IMR-90 (cell line): ENCODE results near the gene EFCAB8. TPM values are rescaled to one million over a fixed set of nuclear protein-coding genes. Genes with fewer than 3 reads are reported as not detected.

Experiments used
- ATAC-seq: fragments of 200-7000 bp; cut with Tn5 transposase; 2 replicates; pipeline ENCODE4 v1.9.1; 2020; ENCODE audit warnings: low read depth, mild to moderate bottlenecking, moderate library complexity
- BruUV-seq: library from RNA; stranded (reverse); fragments of 400-500 nt; replicated peaks from 2 replicates; lab custom pipeline; 2021; lab: Mats Ljungman, UMichigan
- CTCF ChIA-PET: fragments of 300-600 bp; formaldehyde crosslinking; extraction: SDS; loops from one replicate; lab custom pipeline; 2021; ENCODE audit warnings: antibody characterized with exemption; lab: Yijun Ruan, JAX
- POLR2A ChIA-PET: fragments of 300-600 bp; sonication (Branson Sonifier 250); formaldehyde crosslinking; loops from one replicate; lab custom pipeline; 2022; ENCODE audit warnings: antibody characterized with exemption; ENCODE audit not compliant: unreplicated experiment; lab: Charles Lee
- DNase-seq: peaks from one replicate; pipeline ENCODE4 v3.0.0; 2013
- H2AFZ ChIP-seq: replicated peaks from 2 replicates; pipeline ENCODE3; 2013; ENCODE audit warnings: low read length, mild to moderate bottlenecking; ENCODE audit not compliant: poor library complexity
- H2AK5ac ChIP-seq: 2 replicates; pipeline ENCODE4 v1.6.1; 2013; ENCODE audit warnings: low read depth, low read length, inconsistent platforms
- H2AK9ac ChIP-seq: replicated peaks from 2 replicates; pipeline ENCODE3; 2013; ENCODE audit warnings: mild to moderate bottlenecking, low read depth, low read length, moderate library complexity; ENCODE audit not compliant: poor library complexity
- H2BK120ac ChIP-seq: 2 replicates; pipeline ENCODE4 v1.6.1; 2013; ENCODE audit warnings: low read depth, low read length, inconsistent platforms
- H2BK15ac ChIP-seq: 3 replicates; pipeline ENCODE4 v1.6.1; 2013; ENCODE audit warnings: low read depth, low read length, inconsistent platforms
- H2BK20ac ChIP-seq: 2 replicates; pipeline ENCODE4 v1.6.1; 2013; ENCODE audit warnings: low read depth, mild to moderate bottlenecking, inconsistent platforms, low read length, moderate library complexity
- H2BK5ac ChIP-seq: 2 replicates; pipeline ENCODE4 v1.6.1; 2013; ENCODE audit warnings: mild to moderate bottlenecking, low read depth, low read length, inconsistent platforms; ENCODE audit not compliant: poor library complexity, severe bottlenecking
- H3K14ac ChIP-seq: replicated peaks from 2 replicates; pipeline ENCODE4 v1.6.1; 2013; ENCODE audit warnings: low read depth, low read length, inconsistent platforms
- H3K18ac ChIP-seq: 2 replicates; pipeline ENCODE4 v1.6.1; 2013; ENCODE audit warnings: low read depth, low read length, control low read depth
- H3K23ac ChIP-seq: 2 replicates; pipeline ENCODE4 v1.6.1; 2013; ENCODE audit warnings: low read depth, low read length, inconsistent platforms
- H3K27ac ChIP-seq: 2 replicates; pipeline ENCODE4 v1.5.1; 2013; ENCODE audit warnings: mild to moderate bottlenecking, control low read depth, low read length; ENCODE audit not compliant: insufficient read depth
- H3K27me3 ChIP-seq: 2 replicates; pipeline ENCODE4 v1.6.1; 2013; ENCODE audit warnings: low read length; ENCODE audit not compliant: control insufficient read depth, insufficient read depth
- H3K36me3 ChIP-seq: 2 replicates; pipeline ENCODE4 v1.6.1; 2013; ENCODE audit warnings: low read length, mixed read lengths; ENCODE audit not compliant: control insufficient read depth, insufficient read depth
- H3K4ac ChIP-seq: 2 replicates; pipeline ENCODE4 v1.6.1; 2013; ENCODE audit warnings: low read depth, low read length, inconsistent platforms
- H3K4me1 ChIP-seq: 2 replicates; pipeline ENCODE4 v1.6.1; 2013; ENCODE audit warnings: low read length, mixed read lengths; ENCODE audit not compliant: control insufficient read depth, insufficient read depth
- H3K4me2 ChIP-seq: 2 replicates; pipeline ENCODE4 v1.6.1; 2013; ENCODE audit warnings: low read depth, mild to moderate bottlenecking, control low read depth, low read length, moderate library complexity
- H3K4me3 ChIP-seq: 2 replicates; pipeline ENCODE4 v1.5.1; 2013; ENCODE audit warnings: low read depth, mild to moderate bottlenecking, control low read depth, low read length, moderate library complexity; ENCODE audit not compliant: insufficient read depth
- H3K56ac ChIP-seq: 2 replicates; pipeline ENCODE4 v1.6.1; 2013; ENCODE audit warnings: low read length, inconsistent platforms; ENCODE audit not compliant: insufficient read depth; ENCODE audit errors: extremely low read depth
- H3K79me1 ChIP-seq, 2 experiments: 2 replicates each; pipeline ENCODE4 v1.6.1; 2013; ENCODE audit warnings: low read length in 2 of 2, inconsistent platforms in 1 of 2, low read depth in 1 of 2
- H3K9ac ChIP-seq: 2 replicates; pipeline ENCODE4 v1.6.1; 2013; ENCODE audit warnings: low read depth, low read length, control low read depth
- H3K9me1 ChIP-seq: 2 replicates; pipeline ENCODE4 v1.6.1; 2013; ENCODE audit warnings: low read length, inconsistent platforms; ENCODE audit not compliant: insufficient read depth
- H3K9me3 ChIP-seq: 2 replicates; pipeline ENCODE4 v1.6.1; 2013; ENCODE audit warnings: low read length; ENCODE audit not compliant: control insufficient read depth, insufficient read depth
- H4K20me1 ChIP-seq: 2 replicates; pipeline ENCODE4 v1.6.1; 2013; ENCODE audit warnings: low read length, inconsistent platforms; ENCODE audit not compliant: insufficient read depth
- H4K5ac ChIP-seq: 2 replicates; pipeline ENCODE4 v1.6.1; 2013; ENCODE audit warnings: mild to moderate bottlenecking, low read depth, low read length, control low read depth
- H4K8ac ChIP-seq, 2 experiments: 2 replicates each; pipeline ENCODE4 v1.6.1; 2013; ENCODE audit warnings: low read depth in 2 of 2, low read length in 2 of 2, control low read depth in 1 of 2, inconsistent platforms in 1 of 2
- H4K91ac ChIP-seq: 2 replicates; pipeline ENCODE4 v1.6.1; 2013; ENCODE audit warnings: low read depth, low read length, inconsistent platforms; ENCODE audit not compliant: insufficient read depth
- BHLHE40 ChIP-seq: fragments of 150-350 bp; IDR thresholded peaks from 2 replicates; pipeline ENCODE4 v1.6.1; 2016; ENCODE audit warnings: mild to moderate bottlenecking, low read depth, low read length
- CEBPB ChIP-seq: IDR thresholded peaks from 2 replicates; pipeline ENCODE4 v1.6.1; 2012; ENCODE audit warnings: low read depth, low read length, improper control_type of control experiment
- CHD1 ChIP-seq: IDR thresholded peaks from 2 replicates; pipeline ENCODE4 v1.6.1; 2012; ENCODE audit warnings: low read depth, low read length, improper control_type of control experiment
- FOS ChIP-seq: fragments of 150-350 bp; IDR thresholded peaks from 2 replicates; pipeline ENCODE4 v1.6.1; 2016; ENCODE audit warnings: low read depth, low read length
- MAFK ChIP-seq: IDR thresholded peaks from 2 replicates; pipeline ENCODE4 v1.6.1; 2012; ENCODE audit warnings: low read depth, low read length, improper control_type of control experiment
- MAZ ChIP-seq: IDR thresholded peaks from 2 replicates; pipeline ENCODE4 v1.6.1; 2012; ENCODE audit warnings: low read depth, mild to moderate bottlenecking, low read length, improper control_type of control experiment, moderate library complexity, borderline replicate concordance
- MXI1 ChIP-seq: IDR thresholded peaks from 2 replicates; pipeline ENCODE4 v1.6.1; 2012; ENCODE audit warnings: low read depth, mild to moderate bottlenecking, low read length, moderate library complexity, borderline replicate concordance
- NFE2L2 ChIP-seq: fragments of 150-350 bp; IDR thresholded peaks from 2 replicates; pipeline ENCODE4 v1.6.1; 2016; ENCODE audit warnings: low read depth, mild to moderate bottlenecking, low read length
- POLR2A ChIP-seq: IDR thresholded peaks from 2 replicates; pipeline ENCODE4 v1.6.1; 2012; ENCODE audit warnings: mild to moderate bottlenecking, low read depth, low read length
- RAD21 ChIP-seq: IDR thresholded peaks from 2 replicates; pipeline ENCODE4 v1.6.1; 2012; ENCODE audit warnings: low read length, improper control_type of control experiment
- RCOR1 ChIP-seq: IDR thresholded peaks from 2 replicates; pipeline ENCODE4 v1.6.1; 2012; ENCODE audit warnings: mild to moderate bottlenecking, low read length, improper control_type of control experiment; ENCODE audit not compliant: insufficient replicate concordance
- RFX5 ChIP-seq: IDR thresholded peaks from 2 replicates; pipeline ENCODE4 v1.8.0; 2012; ENCODE audit warnings: low read depth, mild to moderate bottlenecking, low read length, moderate library complexity
- SMC3 ChIP-seq: fragments of 150-350 bp; IDR thresholded peaks from 2 replicates; pipeline ENCODE4 v1.6.1; 2016; ENCODE audit warnings: low read depth, mild to moderate bottlenecking, antibody characterized with exemption, low read length, moderate library complexity
- WGBS, 2 experiments: methylation state at CpG; one replicate each; pipeline versions ENCODE4 v1.1.5 to v1.1.7; 2013; ENCODE audit warnings: missing lambda C conversion rate in 2 of 2; ENCODE audit not compliant: insufficient read length in 1 of 2; ENCODE audit errors: extremely low coverage in 2 of 2; 5-methylcytosine and 5-hydroxymethylcytosine counted together
- dilution Hi-C: fragments of 300-500 bp; cut with HindIII; formaldehyde crosslinking; loops from one replicate; pipeline ENCODE4 v1.14.3; 2018; ENCODE audit warnings: low sequenced_read_pairs; ENCODE audit not compliant: unreplicated experiment
- in situ Hi-C: fragments of 300-500 bp; cut with MboI; formaldehyde crosslinking; loops from 3 replicates; pipeline ENCODE4 v1.14.3; 2019; ENCODE audit warnings: low sequenced_read_pairs, inconsistent platforms, mixed read lengths
- intact Hi-C: fragments of 100-400 bp; cut with micrococcal nuclease; formaldehyde crosslinking; loops from 2 replicates; pipeline ENCODE4 v1.10.0; 2022
- polyA plus RNA-seq, 3 experiments: library from polyadenylated mRNA; depleted of rRNA; stranded (reverse); fragments of >200 nt; gene quantifications; 2 replicates each; pipeline ENCODE4 v1.2.3, GENCODE V29; 2012; ENCODE audit warnings: low replicate concordance in 1 of 3
- total RNA-seq: library from RNA; depleted of rRNA; stranded (reverse); fragments of >200 nt; gene quantifications from 2 replicates; pipeline ENCODE4 v1.2.3, GENCODE V29; 2012
- TF ChIP-seq, protein P1 (sequence below): fragments of 150-350 bp; IDR thresholded peaks from 2 replicates; pipeline ENCODE4 v1.6.1; 2017; ENCODE audit warnings: mild to moderate bottlenecking, antibody characterized with exemption, low read length, low read depth
- TF ChIP-seq, protein P2 (sequence below): fragments of 150-350 bp; IDR thresholded peaks from 2 replicates; pipeline ENCODE4 v1.6.1; 2016; ENCODE audit warnings: low read depth, mild to moderate bottlenecking, low read length, moderate library complexity, borderline replicate concordance
- TF ChIP-seq, protein P3 (sequence below): conservative IDR thresholded peaks from 2 replicates; pipeline ENCODE4 v1.5.1; 2012; ENCODE audit warnings: mild to moderate bottlenecking, low read depth, low read length, improper control_type of control experiment

Gene EFCAB8
- total and polyA plus RNA-seq, 2 of the 4 experiments (the other 2 are of a cell fraction): not detected

DNA sequence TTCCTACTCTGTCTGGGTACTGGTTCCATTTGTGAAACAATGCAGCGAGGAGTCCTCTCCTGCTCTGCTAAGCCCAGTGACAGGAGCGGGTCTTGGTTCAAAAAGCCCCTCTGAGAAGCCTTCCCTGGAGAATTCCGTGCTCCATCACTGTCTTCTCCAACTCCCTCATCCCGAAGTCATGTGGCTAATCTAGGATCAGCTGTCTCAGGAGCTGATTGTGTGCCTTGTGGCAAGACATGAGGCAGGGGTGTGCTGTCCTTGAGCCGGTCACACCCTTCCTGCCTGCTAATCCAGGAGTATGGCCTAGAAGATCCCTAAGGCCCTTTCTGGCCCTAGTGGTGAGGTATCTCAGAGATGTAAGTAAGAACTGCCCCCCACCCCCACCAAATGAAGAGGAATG lies 72.0 kb downstream of the EFCAB8 start:
- in situ Hi-C loops: no loop called here
- H3K23ac ChIP-seq: no peak overlapping the region
- no peaks in the 10 kb centered on the region for H3K36me3 ChIP-seq
- H3K9me1 ChIP-seq: no peaks in the 10 kb centered on the region
- dilution Hi-C loops: no loop called here
- intact Hi-C loops: no loop called here
- no peak for TF ChIP-seq MAFK
- TF ChIP-seq, protein P1, sequence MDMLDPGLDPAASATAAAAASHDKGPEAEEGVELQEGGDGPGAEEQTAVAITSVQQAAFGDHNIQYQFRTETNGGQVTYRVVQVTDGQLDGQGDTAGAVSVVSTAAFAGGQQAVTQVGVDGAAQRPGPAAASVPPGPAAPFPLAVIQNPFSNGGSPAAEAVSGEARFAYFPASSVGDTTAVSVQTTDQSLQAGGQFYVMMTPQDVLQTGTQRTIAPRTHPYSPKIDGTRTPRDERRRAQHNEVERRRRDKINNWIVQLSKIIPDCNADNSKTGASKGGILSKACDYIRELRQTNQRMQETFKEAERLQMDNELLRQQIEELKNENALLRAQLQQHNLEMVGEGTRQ: no peak
- no peak for TF ChIP-seq BHLHE40
- TF ChIP-seq SMC3: no peak
- TF ChIP-seq, protein P2, sequence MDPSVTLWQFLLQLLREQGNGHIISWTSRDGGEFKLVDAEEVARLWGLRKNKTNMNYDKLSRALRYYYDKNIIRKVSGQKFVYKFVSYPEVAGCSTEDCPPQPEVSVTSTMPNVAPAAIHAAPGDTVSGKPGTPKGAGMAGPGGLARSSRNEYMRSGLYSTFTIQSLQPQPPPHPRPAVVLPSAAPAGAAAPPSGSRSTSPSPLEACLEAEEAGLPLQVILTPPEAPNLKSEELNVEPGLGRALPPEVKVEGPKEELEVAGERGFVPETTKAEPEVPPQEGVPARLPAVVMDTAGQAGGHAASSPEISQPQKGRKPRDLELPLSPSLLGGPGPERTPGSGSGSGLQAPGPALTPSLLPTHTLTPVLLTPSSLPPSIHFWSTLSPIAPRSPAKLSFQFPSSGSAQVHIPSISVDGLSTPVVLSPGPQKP: no peak
- TF ChIP-seq POLR2A: no peak
- TF ChIP-seq RFX5: no peak
- no peak for TF ChIP-seq RAD21
- no peak for TF ChIP-seq MXI1
- TF ChIP-seq, protein P3, sequence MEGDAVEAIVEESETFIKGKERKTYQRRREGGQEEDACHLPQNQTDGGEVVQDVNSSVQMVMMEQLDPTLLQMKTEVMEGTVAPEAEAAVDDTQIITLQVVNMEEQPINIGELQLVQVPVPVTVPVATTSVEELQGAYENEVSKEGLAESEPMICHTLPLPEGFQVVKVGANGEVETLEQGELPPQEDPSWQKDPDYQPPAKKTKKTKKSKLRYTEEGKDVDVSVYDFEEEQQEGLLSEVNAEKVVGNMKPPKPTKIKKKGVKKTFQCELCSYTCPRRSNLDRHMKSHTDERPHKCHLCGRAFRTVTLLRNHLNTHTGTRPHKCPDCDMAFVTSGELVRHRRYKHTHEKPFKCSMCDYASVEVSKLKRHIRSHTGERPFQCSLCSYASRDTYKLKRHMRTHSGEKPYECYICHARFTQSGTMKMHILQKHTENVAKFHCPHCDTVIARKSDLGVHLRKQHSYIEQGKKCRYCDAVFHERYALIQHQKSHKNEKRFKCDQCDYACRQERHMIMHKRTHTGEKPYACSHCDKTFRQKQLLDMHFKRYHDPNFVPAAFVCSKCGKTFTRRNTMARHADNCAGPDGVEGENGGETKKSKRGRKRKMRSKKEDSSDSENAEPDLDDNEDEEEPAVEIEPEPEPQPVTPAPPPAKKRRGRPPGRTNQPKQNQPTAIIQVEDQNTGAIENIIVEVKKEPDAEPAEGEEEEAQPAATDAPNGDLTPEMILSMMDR: no peak
- TF ChIP-seq CEBPB: no peak
- TF ChIP-seq RCOR1: no peak
- TF ChIP-seq FOS: no peak
- no peak for TF ChIP-seq MAZ
- no peak for TF ChIP-seq CHD1
- no peak for TF ChIP-seq NFE2L2
- ChIA-PET POLR2A (no interaction called here), CTCF (no interaction called here)
- no peak overlapping the region for H3K14ac ChIP-seq
- H4K20me1 ChIP-seq: no peaks in the 10 kb centered on the region
- H2AFZ ChIP-seq: no peak overlapping the region
- DNase-seq (no peak), ATAC-seq (no peak)
- H2BK120ac ChIP-seq: no peak overlapping the region
- BruUV-seq: no TSS peak
- H2BK5ac ChIP-seq: no peak overlapping the region
- WGBS, 2 experiments: no CpG with 5 or more reads among the region's 5 CpGs
- no peak overlapping the region for H2AK9ac ChIP-seq
- H3K4me1 ChIP-seq: no peaks in the 10 kb centered on the region
- H3K4me2 ChIP-seq: no peak overlapping the region
- H2BK15ac ChIP-seq: no peak overlapping the region
- no peaks in the 10 kb centered on the region for H3K9me3 ChIP-seq
- H3K4ac ChIP-seq: no peak overlapping the region
- H2BK20ac ChIP-seq: no peak overlapping the region
- H2AK5ac ChIP-seq: no peak overlapping the region
- no peak overlapping the region for H4K5ac ChIP-seq
- H3K18ac ChIP-seq: no peak overlapping the region
- no peak overlapping the region for H3K9ac ChIP-seq
- H3K56ac ChIP-seq: no peak overlapping the region
- peaks cover 2% of the 10 kb centered on the region; the same call in 1 of the 2 replicates for H3K27me3 ChIP-seq
- no peak overlapping the region for H4K91ac ChIP-seq
- H4K8ac ChIP-seq: no peak overlapping the region
- H3K79me1 ChIP-seq: no peaks in the 10 kb centered on the region
- no peak overlapping the region for H3K4me3 ChIP-seq
- no peak overlapping the region for H3K27ac ChIP-seq
